CD4-positive, alpha-beta memory T cell (primary cell): ENCODE data around the gene CASP1. TPM values are rescaled to one million over a fixed set of nuclear protein-coding genes. Genes with fewer than 3 reads are reported as not detected.

Experiments used
- CTCF ChIA-PET: fragments of 350-600 bp; sonication (Branson Sonifier 250); formaldehyde crosslinking; loops from one replicate; lab custom pipeline; 2021; ENCODE audit warnings: inconsistent platforms; ENCODE audit not compliant: partially characterized antibody; lab: Charles Lee
- POLR2A ChIA-PET: fragments of 350-600 bp; sonication (Branson Sonifier 250); formaldehyde crosslinking; loops from one replicate; lab custom pipeline; 2021; ENCODE audit not compliant: partially characterized antibody; lab: Charles Lee
- DNase-seq, 5 donors: peaks; one replicate each; pipeline versions ENCODE4 v3.0.0 to v3.0.0-alpha.2; 2020 to 2022; ENCODE audit warnings: mixed read lengths in 1 of 5
- H3K27ac ChIP-seq: one replicate; pipeline ENCODE4 v1.7.0; 2013; ENCODE audit warnings: low read depth, low read length
- H3K27me3 ChIP-seq: 2 replicates; pipeline ENCODE4 v1.7.0; 2013; ENCODE audit warnings: mild to moderate bottlenecking, low read length, moderate library complexity; ENCODE audit not compliant: insufficient read depth
- H3K36me3 ChIP-seq: 2 replicates; pipeline ENCODE4 v1.7.0; 2013; ENCODE audit warnings: mild to moderate bottlenecking, low read length, moderate library complexity; ENCODE audit not compliant: insufficient read depth
- H3K4me1 ChIP-seq: 2 replicates; pipeline ENCODE4 v1.7.0; 2013; ENCODE audit warnings: mild to moderate bottlenecking, low read length, moderate library complexity; ENCODE audit not compliant: insufficient read depth
- H3K4me3 ChIP-seq, 2 donors: one replicate each; pipeline ENCODE4 v1.7.0; 2013; ENCODE audit warnings: low read length in 2 of 2, mild to moderate bottlenecking in 1 of 2
- H3K9me3 ChIP-seq, 2 donors: one replicate each; pipeline ENCODE4 v1.7.0; 2013; ENCODE audit warnings: low read length in 2 of 2, control low read depth in 1 of 2; ENCODE audit not compliant: control insufficient read depth in 1 of 2
- H3K27ac Mint-ChIP-seq, 7 donors: one replicate each; pipeline ENCODE4 v1.8.0; 2020 to 2021; ENCODE audit warnings: mixed read lengths in 7 of 7, mild to moderate bottlenecking in 6 of 7, inconsistent platforms in 3 of 7, moderate library complexity in 3 of 7
- H3K27me3 Mint-ChIP-seq, 2 donors: one replicate each; pipeline ENCODE4 v1.8.0; 2020 to 2021; ENCODE audit warnings: mixed read lengths in 2 of 2
- H3K36me3 Mint-ChIP-seq, 2 donors: one replicate each; pipeline ENCODE4 v1.8.0; 2020 to 2021; ENCODE audit warnings: mixed read lengths in 2 of 2, inconsistent platforms in 1 of 2, mild to moderate bottlenecking in 1 of 2
- H3K4me1 Mint-ChIP-seq, 4 donors: one replicate each; pipeline ENCODE4 v1.8.0; 2020 to 2021; ENCODE audit warnings: mixed read lengths in 4 of 4, mild to moderate bottlenecking in 1 of 4
- H3K4me3 Mint-ChIP-seq, 8 donors: one replicate each; pipeline ENCODE4 v1.8.0; 2020 to 2021; ENCODE audit warnings: mixed read lengths in 8 of 8, mild to moderate bottlenecking in 7 of 8, moderate library complexity in 6 of 8, inconsistent platforms in 3 of 8
- H3K9me3 Mint-ChIP-seq, 8 donors: one replicate each; pipeline ENCODE4 v1.8.0; 2020 to 2021; ENCODE audit warnings: mixed read lengths in 8 of 8, mild to moderate bottlenecking in 5 of 8, inconsistent platforms in 3 of 8, moderate library complexity in 1 of 8
- intact Hi-C: fragments of 100-400 bp; cut with micrococcal nuclease; formaldehyde crosslinking; loops from one replicate; pipeline ENCODE4 v1.15.1; 2023
- polyA plus RNA-seq, 2 donors: library from polyadenylated mRNA; unstranded; fragments of 300-500 nt; fragmentation: Illumina TruSeq; gene quantifications; one replicate each; pipeline ENCODE4 v1.2.3, GENCODE V29; 2021
- total RNA-seq, 2 experiments: library from RNA; stranded (reverse); gene quantifications; one replicate each; pipeline ENCODE4 v1.2.3, GENCODE V29; 2021

Gene CASP1
- total and polyA plus RNA-seq, 4 experiments from 2014 or later, result 74.8 to 195 (median 111) TPM

- H3K27me3 ChIP-seq, result no peaks in the 10 kb centered on the region
- H3K4me1 ChIP-seq, result peaks cover 63% of the 10 kb centered on the region
- H3K4me3 Mint-ChIP-seq, result peak overlapping the region; percentile 95 to 100 (median 98)
- no peaks in the 10 kb centered on the region for H3K27me3 Mint-ChIP-seq
- peaks cover 37 to 77% (median 58%) of the 10 kb centered on the region in 4 donors for H3K4me1 Mint-ChIP-seq
- ChIA-PET CTCF (interaction anchor here (1.3 to 1.7 kb wide), 2 partner anchors 10 to 424 kb away, joined by 4 to 7 read pairs; no protein-coding TSS in a partner anchor), POLR2A (interaction anchor here (1.1 to 2.2 kb wide), 6 partner anchors 8 to 67 kb away, joined by 3 to 9 read pairs (median 4); partner anchors contain the start of gene CASP4)
- no peak for DNase-seq
- H3K36me3 Mint-ChIP-seq, result peaks cover 62 to 65% of the 10 kb centered on the region in 2 donors
- peaks cover 0 to 2% (median 0%) of the 10 kb centered on the region in 8 donors for H3K9me3 Mint-ChIP-seq
- H3K36me3 ChIP-seq, result peaks cover 29% of the 10 kb centered on the region
- H3K9me3 ChIP-seq, result no peaks in the 10 kb centered on the region
- peak overlapping the region; percentile 44 to 98 (median 94) for H3K27ac Mint-ChIP-seq
- H3K27ac ChIP-seq, result peak overlapping the region; percentile 74
- H3K4me3 ChIP-seq, result peak overlapping the region; percentile 40 to 60
- intact Hi-C loops, result loop anchor here (1.0 to 10.0 kb wide), 4 partner anchors 12 to 1041 kb away; partner anchors contain the start of genes AASDHPPT, CARD16, CASP4 and KBTBD3
Measured at GRCh38 chr11:105033343-105033742, 1.6 kb downstream of the CASP1 start.

GRCh38 chr11:105032495-105032894 lies 2.4 kb downstream of the CASP1 start:
- peak overlapping the region; percentile 83 to 100 (median 98) for H3K4me3 Mint-ChIP-seq
- ChIA-PET CTCF (interaction anchor here (1.2 kb wide), 1 partner anchor 98 kb away, joined by 4 read pairs; no protein-coding TSS in a partner anchor), POLR2A (interaction anchor here (0.9 to 2.2 kb wide), 3 partner anchors 9 to 68 kb away, joined by 3 to 9 read pairs (median 5); partner anchors contain the start of gene CARD16)
- peaks cover 59 to 66% of the 10 kb centered on the region in 2 donors for H3K36me3 Mint-ChIP-seq
- Histone ChIP-seq H3K27ac (peak overlapping the region; percentile 74), H3K4me3 (peak overlapping the region; percentile 40 to 60), H3K27me3 (no peaks in the 10 kb centered on the region), H3K9me3 (no peaks in the 10 kb centered on the region), H3K36me3 (peaks cover 35% of the 10 kb centered on the region), H3K4me1 (peaks cover 69% of the 10 kb centered on the region)
- no peak for DNase-seq
- intact Hi-C loops, result loop anchor here (5.0 to 10.0 kb wide), 3 partner anchors 35 to 1042 kb away; partner anchors contain the start of genes AASDHPPT, CASP4 and KBTBD3
- peaks cover 42 to 78% (median 63%) of the 10 kb centered on the region in 4 donors for H3K4me1 Mint-ChIP-seq
- no peaks in the 10 kb centered on the region for H3K27me3 Mint-ChIP-seq
- no peaks in the 10 kb centered on the region for H3K9me3 Mint-ChIP-seq
- H3K27ac Mint-ChIP-seq, result peak overlapping the region in 5 of 7 donors; percentile 50 to 89 (median 88)

GRCh38 chr11:105027678-105028077 lies 7.3 kb downstream of the CASP1 start:
- Mint-ChIP-seq H3K27ac (peak overlapping the region in 6 of 7 donors; percentile 14 to 85 (median 58)), H3K4me1 (peaks cover 25 to 60% (median 46%) of the 10 kb centered on the region in 4 donors), H3K27me3 (no peaks in the 10 kb centered on the region), H3K36me3 (peaks cover 71 to 76% of the 10 kb centered on the region in 2 donors), H3K9me3 (no peaks in the 10 kb centered on the region), H3K4me3 (peak overlapping the region in 6 of 8 donors; percentile 20 to 67 (median 49))
- no peak for DNase-seq
- Histone ChIP-seq H3K4me1 (peaks cover 48% of the 10 kb centered on the region), H3K27ac (no peak overlapping the region), H3K27me3 (no peaks in the 10 kb centered on the region), H3K4me3 (no peak overlapping the region), H3K36me3 (peaks cover 54% of the 10 kb centered on the region), H3K9me3 (no peaks in the 10 kb centered on the region)
- ChIA-PET POLR2A (interaction anchor here (0.6 kb wide), 1 partner anchor 230 kb away, joined by 3 read pairs; no protein-coding TSS in a partner anchor), CTCF (interaction anchor here (1.2 kb wide), 1 partner anchor 19 kb away, joined by 3 read pairs; no protein-coding TSS in a partner anchor)
- intact Hi-C loops, result no loop called here

GRCh38 chr11:105024394-105024793 lies 10.6 kb downstream of the CASP1 start:
- POLR2A ChIA-PET, result no interaction called here
- Histone ChIP-seq H3K27ac (no peak overlapping the region), H3K4me1 (peaks cover 16% of the 10 kb centered on the region), H3K36me3 (peaks cover 34% of the 10 kb centered on the region), H3K4me3 (no peak overlapping the region), H3K9me3 (no peaks in the 10 kb centered on the region), H3K27me3 (no peaks in the 10 kb centered on the region)
- Mint-ChIP-seq H3K4me3 (no peak overlapping the region), H3K27me3 (no peaks in the 10 kb centered on the region), H3K9me3 (peaks cover 0 to 2% (median 0%) of the 10 kb centered on the region in 8 donors), H3K36me3 (peaks cover 44 to 47% of the 10 kb centered on the region in 2 donors), H3K27ac (peak overlapping the region in 3 of 7 donors; percentile 6 to 62 (median 42)), H3K4me1 (peaks cover 15 to 43% (median 33%) of the 10 kb centered on the region in 4 donors)
- no peak for DNase-seq
- CTCF ChIA-PET, result no interaction called here
- intact Hi-C loops, result no loop called here

DNA sequence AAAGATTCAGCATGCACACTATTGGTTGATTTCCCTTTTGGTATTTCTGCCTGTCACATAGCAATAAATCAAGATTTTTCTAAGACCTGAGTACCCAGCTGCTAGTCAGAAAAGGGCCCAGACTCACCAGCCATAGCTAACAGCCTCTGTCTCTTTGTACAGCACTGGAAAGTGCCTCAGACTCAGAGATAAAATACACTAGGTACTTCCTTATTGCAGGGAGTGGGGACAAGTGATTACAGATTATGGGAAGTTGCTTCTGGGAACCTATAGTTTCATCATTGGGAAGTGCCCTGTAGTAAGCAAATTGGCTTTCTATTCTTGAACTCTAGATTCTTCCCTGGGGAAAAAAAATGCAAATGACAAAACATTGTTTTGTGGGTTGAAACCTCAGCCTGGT lies 11.9 kb downstream of the CASP1 start, which contains the start of gene CASP5:
Gene CASP5, minus strand, starts transcription at position 166 of the 400 bp plus-strand sequence. Its CDS starts 32 bp downstream, at position 134.
- peaks cover 33 to 36% of the 10 kb centered on the region in 2 donors for H3K36me3 Mint-ChIP-seq
- no peak for DNase-seq

GRCh38 chr11:105022527-105022926 lies 12.4 kb downstream of the CASP1 start:
- peaks cover 28 to 32% of the 10 kb centered on the region in 2 donors for H3K36me3 Mint-ChIP-seq
- Histone ChIP-seq H3K9me3 (no peaks in the 10 kb centered on the region), H3K36me3 (peaks cover 19% of the 10 kb centered on the region), H3K4me1 (no peaks in the 10 kb centered on the region), H3K27ac (no peak overlapping the region), H3K27me3 (no peaks in the 10 kb centered on the region), H3K4me3 (no peak overlapping the region)
- H3K4me1 Mint-ChIP-seq, result peaks cover 8 to 27% (median 17%) of the 10 kb centered on the region in 4 donors
- POLR2A ChIA-PET, result no interaction called here
- no peak overlapping the region for H3K4me3 Mint-ChIP-seq
- intact Hi-C loops, result no loop called here
- H3K9me3 Mint-ChIP-seq, result peaks cover 0 to 3% (median 0%) of the 10 kb centered on the region in 8 donors
- H3K27ac Mint-ChIP-seq, result peak overlapping the region in 3 of 7 donors; percentile 0 to 26 (median 6)
- DNase-seq, result no peak
- H3K27me3 Mint-ChIP-seq, result no peaks in the 10 kb centered on the region
- CTCF ChIA-PET, result no interaction called here

More for the DNA sequence above, 11.9 kb downstream of the CASP1 start, which contains the start of gene CASP5:
- Mint-ChIP-seq H3K4me1 (peaks cover 13 to 32% (median 22%) of the 10 kb centered on the region in 4 donors), H3K27ac (peak within 1 kb of the TSS in 6 of 7 donors; percentile 14 to 77 (median 60)), H3K27me3 (no peaks in the 10 kb centered on the region), H3K9me3 (peaks cover 0 to 3% (median 0%) of the 10 kb centered on the region in 8 donors), H3K4me3 (no peak within 1 kb of the TSS)
- H3K4me3 ChIP-seq, result no peak within 1 kb of the TSS
- POLR2A ChIA-PET, result no interaction called here
- H3K36me3 ChIP-seq, result peaks cover 23% of the 10 kb centered on the region
- intact Hi-C loops, result no loop called here
- CTCF ChIA-PET, result no interaction called here
- H3K27me3 ChIP-seq, result no peaks in the 10 kb centered on the region
- no peak within 1 kb of the TSS for H3K27ac ChIP-seq
- H3K9me3 ChIP-seq, result no peaks in the 10 kb centered on the region
- H3K4me1 ChIP-seq, result peaks cover 4% of the 10 kb centered on the region

- Histone ChIP-seq H3K4me3 (no peak overlapping the region), H3K27ac (no peak overlapping the region), H3K27me3 (no peaks in the 10 kb centered on the region), H3K4me1 (no peaks in the 10 kb centered on the region), H3K36me3 (no peaks in the 10 kb centered on the region), H3K9me3 (no peaks in the 10 kb centered on the region)
- intact Hi-C loops, result no loop called here
- peaks cover 0 to 2% (median under 1%) of the 10 kb centered on the region in 4 donors for H3K4me1 Mint-ChIP-seq
- no peaks in the 10 kb centered on the region for H3K36me3 Mint-ChIP-seq
- ChIA-PET POLR2A (no interaction called here), CTCF (interaction anchor here (2.0 kb wide), 1 partner anchor 9 kb away, joined by 7 read pairs; no protein-coding TSS in a partner anchor)
- no peaks in the 10 kb centered on the region for H3K27me3 Mint-ChIP-seq
- H3K27ac Mint-ChIP-seq, result peak overlapping the region in 1 of 7 donors; percentile 70
- no peak overlapping the region for H3K4me3 Mint-ChIP-seq
- no peak for DNase-seq
- no peaks in the 10 kb centered on the region for H3K9me3 Mint-ChIP-seq
Measured at GRCh38 chr11:105007463-105007862, 27.5 kb downstream of the CASP1 start.
